ENCODE data around the gene BPTF. TPM values are rescaled to one million over a fixed set of nuclear protein-coding genes. Genes with fewer than 3 reads are reported as not detected.

The BPTF gene
- total and polyA plus RNA-seq, 2 of the 8 experiments (the other 6 are each of a cell fraction or from before 2014, with no cell fraction given) = 107 to 228 TPM

DNA sequence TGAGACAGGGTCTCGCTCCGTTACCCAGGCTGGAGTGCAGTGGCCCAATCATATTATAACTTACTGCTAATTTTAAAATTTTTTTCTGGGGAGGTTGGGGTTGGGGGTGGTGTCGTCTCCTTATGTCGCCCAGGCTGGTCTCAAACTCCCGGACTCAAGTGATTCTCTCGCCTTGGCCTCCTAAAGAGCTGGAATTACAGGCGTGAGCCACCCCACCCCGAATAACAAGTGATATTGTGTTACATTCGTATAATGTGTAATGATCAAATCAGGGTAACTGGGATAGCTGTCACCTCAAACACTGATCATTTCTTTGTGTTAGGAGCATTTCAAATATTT, 194.0 kb downstream of the BPTF start (continued):
- no peak for TF ChIP-seq TCF12 (IDR thresholded peaks at IDR 0.05; ENCODE audit: low read depth, low read length)
- TF ChIP-seq RNF2 (IDR thresholded peaks at IDR 0.05; ENCODE audit: borderline replicate concordance, low read depth, low read length, missing control alignments, poor library complexity, severe bottlenecking) = no peak
- TF ChIP-seq, protein P1, sequence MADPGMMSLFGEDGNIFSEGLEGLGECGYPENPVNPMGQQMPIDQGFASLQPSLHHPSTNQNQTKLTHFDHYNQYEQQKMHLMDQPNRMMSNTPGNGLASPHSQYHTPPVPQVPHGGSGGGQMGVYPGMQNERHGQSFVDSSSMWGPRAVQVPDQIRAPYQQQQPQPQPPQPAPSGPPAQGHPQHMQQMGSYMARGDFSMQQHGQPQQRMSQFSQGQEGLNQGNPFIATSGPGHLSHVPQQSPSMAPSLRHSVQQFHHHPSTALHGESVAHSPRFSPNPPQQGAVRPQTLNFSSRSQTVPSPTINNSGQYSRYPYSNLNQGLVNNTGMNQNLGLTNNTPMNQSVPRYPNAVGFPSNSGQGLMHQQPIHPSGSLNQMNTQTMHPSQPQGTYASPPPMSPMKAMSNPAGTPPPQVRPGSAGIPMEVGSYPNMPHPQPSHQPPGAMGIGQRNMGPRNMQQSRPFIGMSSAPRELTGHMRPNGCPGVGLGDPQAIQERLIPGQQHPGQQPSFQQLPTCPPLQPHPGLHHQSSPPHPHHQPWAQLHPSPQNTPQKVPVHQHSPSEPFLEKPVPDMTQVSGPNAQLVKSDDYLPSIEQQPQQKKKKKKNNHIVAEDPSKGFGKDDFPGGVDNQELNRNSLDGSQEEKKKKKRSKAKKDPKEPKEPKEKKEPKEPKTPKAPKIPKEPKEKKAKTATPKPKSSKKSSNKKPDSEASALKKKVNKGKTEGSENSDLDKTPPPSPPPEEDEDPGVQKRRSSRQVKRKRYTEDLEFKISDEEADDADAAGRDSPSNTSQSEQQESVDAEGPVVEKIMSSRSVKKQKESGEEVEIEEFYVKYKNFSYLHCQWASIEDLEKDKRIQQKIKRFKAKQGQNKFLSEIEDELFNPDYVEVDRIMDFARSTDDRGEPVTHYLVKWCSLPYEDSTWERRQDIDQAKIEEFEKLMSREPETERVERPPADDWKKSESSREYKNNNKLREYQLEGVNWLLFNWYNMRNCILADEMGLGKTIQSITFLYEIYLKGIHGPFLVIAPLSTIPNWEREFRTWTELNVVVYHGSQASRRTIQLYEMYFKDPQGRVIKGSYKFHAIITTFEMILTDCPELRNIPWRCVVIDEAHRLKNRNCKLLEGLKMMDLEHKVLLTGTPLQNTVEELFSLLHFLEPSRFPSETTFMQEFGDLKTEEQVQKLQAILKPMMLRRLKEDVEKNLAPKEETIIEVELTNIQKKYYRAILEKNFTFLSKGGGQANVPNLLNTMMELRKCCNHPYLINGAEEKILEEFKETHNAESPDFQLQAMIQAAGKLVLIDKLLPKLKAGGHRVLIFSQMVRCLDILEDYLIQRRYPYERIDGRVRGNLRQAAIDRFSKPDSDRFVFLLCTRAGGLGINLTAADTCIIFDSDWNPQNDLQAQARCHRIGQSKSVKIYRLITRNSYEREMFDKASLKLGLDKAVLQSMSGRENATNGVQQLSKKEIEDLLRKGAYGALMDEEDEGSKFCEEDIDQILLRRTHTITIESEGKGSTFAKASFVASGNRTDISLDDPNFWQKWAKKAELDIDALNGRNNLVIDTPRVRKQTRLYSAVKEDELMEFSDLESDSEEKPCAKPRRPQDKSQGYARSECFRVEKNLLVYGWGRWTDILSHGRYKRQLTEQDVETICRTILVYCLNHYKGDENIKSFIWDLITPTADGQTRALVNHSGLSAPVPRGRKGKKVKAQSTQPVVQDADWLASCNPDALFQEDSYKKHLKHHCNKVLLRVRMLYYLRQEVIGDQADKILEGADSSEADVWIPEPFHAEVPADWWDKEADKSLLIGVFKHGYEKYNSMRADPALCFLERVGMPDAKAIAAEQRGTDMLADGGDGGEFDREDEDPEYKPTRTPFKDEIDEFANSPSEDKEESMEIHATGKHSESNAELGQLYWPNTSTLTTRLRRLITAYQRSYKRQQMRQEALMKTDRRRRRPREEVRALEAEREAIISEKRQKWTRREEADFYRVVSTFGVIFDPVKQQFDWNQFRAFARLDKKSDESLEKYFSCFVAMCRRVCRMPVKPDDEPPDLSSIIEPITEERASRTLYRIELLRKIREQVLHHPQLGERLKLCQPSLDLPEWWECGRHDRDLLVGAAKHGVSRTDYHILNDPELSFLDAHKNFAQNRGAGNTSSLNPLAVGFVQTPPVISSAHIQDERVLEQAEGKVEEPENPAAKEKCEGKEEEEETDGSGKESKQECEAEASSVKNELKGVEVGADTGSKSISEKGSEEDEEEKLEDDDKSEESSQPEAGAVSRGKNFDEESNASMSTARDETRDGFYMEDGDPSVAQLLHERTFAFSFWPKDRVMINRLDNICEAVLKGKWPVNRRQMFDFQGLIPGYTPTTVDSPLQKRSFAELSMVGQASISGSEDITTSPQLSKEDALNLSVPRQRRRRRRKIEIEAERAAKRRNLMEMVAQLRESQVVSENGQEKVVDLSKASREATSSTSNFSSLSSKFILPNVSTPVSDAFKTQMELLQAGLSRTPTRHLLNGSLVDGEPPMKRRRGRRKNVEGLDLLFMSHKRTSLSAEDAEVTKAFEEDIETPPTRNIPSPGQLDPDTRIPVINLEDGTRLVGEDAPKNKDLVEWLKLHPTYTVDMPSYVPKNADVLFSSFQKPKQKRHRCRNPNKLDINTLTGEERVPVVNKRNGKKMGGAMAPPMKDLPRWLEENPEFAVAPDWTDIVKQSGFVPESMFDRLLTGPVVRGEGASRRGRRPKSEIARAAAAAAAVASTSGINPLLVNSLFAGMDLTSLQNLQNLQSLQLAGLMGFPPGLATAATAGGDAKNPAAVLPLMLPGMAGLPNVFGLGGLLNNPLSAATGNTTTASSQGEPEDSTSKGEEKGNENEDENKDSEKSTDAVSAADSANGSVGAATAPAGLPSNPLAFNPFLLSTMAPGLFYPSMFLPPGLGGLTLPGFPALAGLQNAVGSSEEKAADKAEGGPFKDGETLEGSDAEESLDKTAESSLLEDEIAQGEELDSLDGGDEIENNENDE (IDR thresholded peaks at IDR 0.05; ENCODE audit: insufficient replicate concordance, low read length) = no peak
- no peak for TF ChIP-seq YY1 (IDR thresholded peaks at IDR 0.05; ENCODE audit: low read depth, low read length)
- TF ChIP-seq SRF (IDR thresholded peaks at IDR 0.05; ENCODE audit: low read depth, low read length) = no peak
- no peak for TF ChIP-seq POU5F1 (IDR thresholded peaks at IDR 0.05; ENCODE audit: low read depth, low read length)
- TF ChIP-seq, protein P2, sequence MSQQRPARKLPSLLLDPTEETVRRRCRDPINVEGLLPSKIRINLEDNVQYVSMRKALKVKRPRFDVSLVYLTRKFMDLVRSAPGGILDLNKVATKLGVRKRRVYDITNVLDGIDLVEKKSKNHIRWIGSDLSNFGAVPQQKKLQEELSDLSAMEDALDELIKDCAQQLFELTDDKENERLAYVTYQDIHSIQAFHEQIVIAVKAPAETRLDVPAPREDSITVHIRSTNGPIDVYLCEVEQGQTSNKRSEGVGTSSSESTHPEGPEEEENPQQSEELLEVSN (IDR thresholded peaks at IDR 0.05) = no peak
- no peak for TF ChIP-seq PHF8 (conservative IDR thresholded peaks at IDR 0.05; ENCODE audit: low read depth, low read length)
